ENCODE data around the gene CAPN11. TPM values are rescaled to one million over a fixed set of nuclear protein-coding genes. Genes with fewer than 3 reads are reported as not detected.
A peak's percentile ranks its signal among the peaks of the same experiment; 100 is the strongest.

Gene CAPN11
- total RNA-seq, 1 donor from 2014 or later = 2.0 TPM

DNA sequence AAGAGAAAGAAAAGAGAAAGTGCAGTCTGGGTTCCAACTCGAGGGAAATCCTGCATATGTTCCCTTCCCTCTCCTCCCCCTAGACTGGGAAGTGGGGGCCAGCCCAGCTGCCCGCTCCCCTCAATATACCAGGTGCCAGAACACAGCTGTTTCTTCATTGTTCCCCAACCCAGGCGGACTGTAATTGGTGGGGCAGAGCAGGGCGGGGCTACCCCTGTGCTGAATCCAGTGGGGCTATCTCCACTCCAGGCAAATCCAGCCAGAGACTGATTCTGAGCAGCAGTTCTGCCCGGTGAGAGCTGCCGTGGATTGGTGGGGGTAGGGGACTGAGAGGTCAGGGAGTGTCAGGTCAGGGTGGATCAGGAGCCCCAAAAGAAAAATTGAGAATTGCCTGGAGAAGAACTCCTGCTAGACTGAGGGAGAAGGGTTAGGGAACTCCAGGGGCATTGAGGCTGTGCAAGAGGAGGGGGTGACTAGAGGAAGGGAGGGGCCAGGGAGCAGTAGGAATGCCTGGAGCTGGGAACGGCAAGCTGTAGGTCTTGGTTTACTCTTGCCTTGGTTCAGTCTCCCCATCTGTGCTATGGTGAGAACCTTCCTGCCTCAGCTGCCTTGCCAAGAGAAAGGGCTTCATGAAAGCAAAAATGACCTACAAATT, 58.2 kb downstream of the CAPN11 start, which contains the start of gene MYMX:
Gene MYMX, plus strand, starts transcription at position 250 of the 655 bp plus-strand sequence. CDS start 546 bp downstream, outside the sequence.
- Histone ChIP-seq H3K4me1 (peaks cover 50% of the 10 kb centered on the region), H3K4me3 (no peak within 1 kb of the TSS)
- no peak for DNase-seq (ENCODE audit: extremely low spot score in 2 of 2)

DNA sequence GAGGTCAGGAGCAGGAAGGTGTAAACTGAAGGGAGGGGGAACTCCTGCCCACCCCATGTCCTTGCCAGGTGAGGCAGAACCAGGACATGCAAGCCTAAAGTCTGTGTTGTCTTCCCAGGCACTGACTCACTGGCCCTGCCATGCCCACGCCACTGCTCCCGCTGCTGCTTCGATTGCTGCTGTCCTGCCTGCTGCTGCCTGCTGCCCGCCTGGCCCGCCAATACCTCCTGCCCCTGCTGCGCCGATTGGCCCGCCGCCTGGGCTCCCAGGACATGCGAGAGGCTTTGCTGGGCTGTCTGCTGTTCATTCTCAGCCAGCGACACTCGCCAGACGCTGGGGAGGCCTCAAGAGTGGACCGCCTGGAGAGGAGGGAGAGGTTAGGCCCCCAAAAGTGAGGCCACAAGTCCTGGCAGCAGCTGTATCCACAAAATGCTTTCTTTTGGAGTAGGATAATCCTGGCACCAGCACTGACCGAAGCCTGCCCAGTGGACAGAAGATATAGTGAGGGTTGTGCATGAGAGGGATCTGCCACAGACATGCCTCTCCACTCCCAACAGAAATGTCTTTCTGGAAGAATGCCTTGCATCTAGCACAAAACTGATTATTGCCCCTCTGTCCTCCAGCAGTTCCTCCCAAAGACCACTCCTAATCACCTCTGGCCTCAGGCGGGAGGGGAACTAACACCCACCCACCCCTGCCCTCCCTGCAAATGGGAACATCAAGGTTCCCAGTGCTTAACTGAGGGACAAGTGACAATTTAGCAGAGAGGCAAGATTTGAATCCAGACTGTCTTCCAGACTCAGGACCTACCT, 58.9 kb downstream of the CAPN11 start:
- peak in 1 of 2 donors; percentile 87 for DNase-seq (ENCODE audit: extremely low spot score in 2 of 2)
- H3K4me1 ChIP-seq = peaks cover 57% of the 10 kb centered on the region
- intact Hi-C loops (cut with DNase I) = no loop called here
- H3K27me3 ChIP-seq = no peaks in the 10 kb centered on the region
- no peaks in the 10 kb centered on the region for H3K9me3 ChIP-seq
- TF ChIP-seq POLR2AphosphoS5 (IDR thresholded peaks at IDR 0.05; ENCODE audit: insufficient read depth in 1 of 2, low read depth in 1 of 2) = no peak
- no peak for TF ChIP-seq POLR2A (IDR thresholded peaks at IDR 0.05)
- TF ChIP-seq, protein P1, sequence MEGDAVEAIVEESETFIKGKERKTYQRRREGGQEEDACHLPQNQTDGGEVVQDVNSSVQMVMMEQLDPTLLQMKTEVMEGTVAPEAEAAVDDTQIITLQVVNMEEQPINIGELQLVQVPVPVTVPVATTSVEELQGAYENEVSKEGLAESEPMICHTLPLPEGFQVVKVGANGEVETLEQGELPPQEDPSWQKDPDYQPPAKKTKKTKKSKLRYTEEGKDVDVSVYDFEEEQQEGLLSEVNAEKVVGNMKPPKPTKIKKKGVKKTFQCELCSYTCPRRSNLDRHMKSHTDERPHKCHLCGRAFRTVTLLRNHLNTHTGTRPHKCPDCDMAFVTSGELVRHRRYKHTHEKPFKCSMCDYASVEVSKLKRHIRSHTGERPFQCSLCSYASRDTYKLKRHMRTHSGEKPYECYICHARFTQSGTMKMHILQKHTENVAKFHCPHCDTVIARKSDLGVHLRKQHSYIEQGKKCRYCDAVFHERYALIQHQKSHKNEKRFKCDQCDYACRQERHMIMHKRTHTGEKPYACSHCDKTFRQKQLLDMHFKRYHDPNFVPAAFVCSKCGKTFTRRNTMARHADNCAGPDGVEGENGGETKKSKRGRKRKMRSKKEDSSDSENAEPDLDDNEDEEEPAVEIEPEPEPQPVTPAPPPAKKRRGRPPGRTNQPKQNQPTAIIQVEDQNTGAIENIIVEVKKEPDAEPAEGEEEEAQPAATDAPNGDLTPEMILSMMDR (IDR thresholded peaks at IDR 0.05) = no peak
- H3K27ac ChIP-seq = peak overlapping the region; percentile 27
- no peak overlapping the region for H3K4me3 ChIP-seq
- no peaks in the 10 kb centered on the region for H3K36me3 ChIP-seq

More for the DNA sequence above, 58.2 kb downstream of the CAPN11 start, which contains the start of gene MYMX:
- intact Hi-C loops (cut with DNase I) = no loop called here
- TF ChIP-seq POLR2AphosphoS5 (IDR thresholded peaks at IDR 0.05; ENCODE audit: insufficient read depth in 1 of 2, low read depth in 1 of 2) (no peak), POLR2A (IDR thresholded peaks at IDR 0.05) (no peak)
- TF ChIP-seq, protein P1 (IDR thresholded peaks at IDR 0.05) = no peak
- H3K27me3 ChIP-seq = no peaks in the 10 kb centered on the region
- no peaks in the 10 kb centered on the region for H3K36me3 ChIP-seq
- H3K9me3 ChIP-seq = no peaks in the 10 kb centered on the region
- H3K27ac ChIP-seq = peak within 1 kb of the TSS; percentile 27

DNA sequence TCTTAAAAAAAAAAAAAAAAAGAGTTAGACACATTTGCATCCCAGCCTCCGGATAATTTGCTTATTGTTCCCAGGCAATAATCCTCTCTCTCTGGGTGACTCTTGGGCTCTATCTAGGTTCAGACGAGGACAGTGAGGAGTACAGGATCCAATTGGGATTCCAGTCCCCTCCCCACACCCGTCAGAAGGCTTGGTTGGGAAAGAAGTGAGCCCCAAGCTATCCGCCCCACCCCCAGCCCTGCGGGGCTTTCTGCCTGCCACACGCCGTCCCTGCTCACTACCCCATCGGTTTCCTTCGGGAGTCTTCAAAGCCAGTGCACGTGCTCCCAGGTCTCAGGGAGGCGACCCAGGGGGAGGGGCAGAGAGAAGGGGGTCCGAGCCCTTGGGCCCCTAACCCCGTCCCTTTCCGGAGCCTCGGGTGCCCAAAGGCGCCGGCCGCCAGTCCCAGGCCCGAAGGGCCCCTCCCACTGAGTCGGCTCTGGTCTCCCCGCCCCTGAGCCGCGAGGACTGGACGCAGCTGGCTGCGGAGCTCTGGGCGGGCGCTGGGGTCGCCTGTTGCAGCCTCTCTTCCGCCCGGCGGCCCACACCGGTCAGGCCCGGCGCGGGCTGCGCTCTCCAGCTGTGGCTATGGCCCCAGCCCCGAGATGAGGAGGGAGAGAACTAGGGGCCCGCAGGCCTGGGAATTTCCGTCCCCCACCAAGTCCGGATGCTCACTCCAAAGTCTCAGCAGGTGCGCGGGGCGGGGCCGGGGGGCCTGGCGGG, 60.6 kb downstream of the CAPN11 start:
- Histone ChIP-seq H3K4me3 (peak overlapping the region; percentile 48 to 63), H3K27ac (peak overlapping the region; percentile 95), H3K36me3 (no peaks in the 10 kb centered on the region), H3K9me3 (no peaks in the 10 kb centered on the region), H3K27me3 (no peaks in the 10 kb centered on the region), H3K4me1 (peaks cover 71% of the 10 kb centered on the region)
- peak in 1 of 2 donors; percentile 90 for DNase-seq (ENCODE audit: extremely low spot score in 2 of 2)
- TF ChIP-seq, protein P1 (IDR thresholded peaks at IDR 0.05) = no peak
- TF ChIP-seq POLR2A (IDR thresholded peaks at IDR 0.05) = peak in 1 of 2 donors; percentile 38
- peak; percentile 24 to 87 for TF ChIP-seq POLR2AphosphoS5 (IDR thresholded peaks at IDR 0.05; ENCODE audit: insufficient read depth in 1 of 2, low read depth in 1 of 2)
- intact Hi-C loops (cut with DNase I) = no loop called here

DNA sequence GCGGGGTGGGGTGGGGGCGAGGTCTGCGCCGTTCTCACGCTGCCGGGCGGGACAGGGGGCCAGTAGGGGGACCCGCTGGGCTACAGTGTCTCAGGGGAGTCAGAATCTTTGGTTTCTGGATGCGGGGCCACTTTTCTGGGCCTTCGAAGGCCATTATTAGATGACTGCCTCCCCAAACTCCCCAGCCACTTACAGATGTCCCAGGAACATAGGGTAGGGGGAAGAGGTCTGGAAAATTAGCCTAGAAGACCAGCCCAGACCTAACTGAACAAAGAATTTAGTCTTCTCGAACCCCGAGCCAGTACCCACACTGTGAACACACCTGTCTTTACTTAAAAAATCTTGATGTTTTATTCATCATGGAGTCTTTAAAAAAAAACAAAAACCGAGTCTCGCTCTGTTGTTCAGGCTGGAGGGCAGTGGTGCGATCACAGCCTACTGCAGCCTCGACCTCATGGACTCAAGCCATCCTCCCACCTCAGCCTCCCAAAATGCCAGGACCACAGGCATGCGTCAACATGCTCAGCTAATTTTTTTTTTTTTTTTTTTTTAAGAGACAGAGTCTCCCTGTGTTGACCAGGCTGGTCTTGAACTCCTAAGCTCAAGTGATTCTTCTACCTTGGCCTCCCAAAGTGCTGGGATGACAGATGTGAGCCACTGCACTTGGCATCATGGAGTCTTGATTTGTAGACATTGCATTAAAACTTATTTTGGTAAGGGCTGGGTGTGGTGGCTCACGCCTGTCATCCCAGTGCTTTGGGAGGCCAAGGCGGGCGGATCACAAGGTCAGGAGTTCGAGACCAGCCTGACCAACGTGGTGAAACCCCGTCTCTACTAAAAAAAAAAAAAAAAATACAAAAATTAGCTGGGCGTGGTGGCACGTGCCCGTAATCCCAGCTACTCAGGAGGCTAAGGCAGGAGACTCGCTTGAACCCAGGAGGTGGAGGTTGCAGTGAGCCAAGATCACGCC, 61.5 kb downstream of the CAPN11 start:
- Histone ChIP-seq H3K4me3 (peak overlapping the region; percentile 48 to 63), H3K9me3 (no peaks in the 10 kb centered on the region), H3K36me3 (no peaks in the 10 kb centered on the region), H3K4me1 (peaks cover 79% of the 10 kb centered on the region), H3K27ac (peak overlapping the region; percentile 95), H3K27me3 (no peaks in the 10 kb centered on the region)
- DNase-seq (ENCODE audit: extremely low spot score in 2 of 2) = no peak
- TF ChIP-seq POLR2A (IDR thresholded peaks at IDR 0.05) = no peak
- no peak for TF ChIP-seq POLR2AphosphoS5 (IDR thresholded peaks at IDR 0.05; ENCODE audit: insufficient read depth in 1 of 2, low read depth in 1 of 2)
- TF ChIP-seq, protein P1 (IDR thresholded peaks at IDR 0.05) = no peak
- intact Hi-C loops (cut with DNase I) = no loop called here

Data from vagina (tissue), 2 donors.